Kasumi-1 (cell line): ENCODE results near the gene COL13A1.

Source experiments
- DNase-seq, 2 experiments: peaks; one replicate each; lab custom pipeline; 2025; lab: John Stamatoyannopoulos, UW

Gene COL13A1

GRCh38 chr10:69845574-69846292, 44.0 kb downstream of the COL13A1 start:
- DNase-seq = no peak

GRCh38 chr10:69846293-69846921, 44.7 kb downstream of the COL13A1 start:
- no peak for DNase-seq

- DNase-seq = no peak
Measured at GRCh38 chr10:69847458-69847857, 45.8 kb downstream of the COL13A1 start.

- no peak for DNase-seq
Measured at GRCh38 chr10:69847883-69848282, 46.2 kb downstream of the COL13A1 start.

- no peak for DNase-seq
Measured at GRCh38 chr10:69848454-69848853, 46.7 kb downstream of the COL13A1 start.

GRCh38 chr10:69849825-69850224, 48.1 kb downstream of the COL13A1 start:
- no peak for DNase-seq

- DNase-seq = no peak
Measured at GRCh38 chr10:69850440-69850839, 48.7 kb downstream of the COL13A1 start.

- no peak for DNase-seq
Measured at GRCh38 chr10:69851306-69851705, 49.6 kb downstream of the COL13A1 start.

- DNase-seq = no peak
Measured at GRCh38 chr10:69853064-69853463, 51.4 kb downstream of the COL13A1 start.

- DNase-seq = no peak
Measured at GRCh38 chr10:69854511-69855345, 53.0 kb downstream of the COL13A1 start.

- no peak for DNase-seq
Measured at GRCh38 chr10:69855346-69856111, 53.8 kb downstream of the COL13A1 start.

GRCh38 chr10:69856601-69857166, 55.0 kb downstream of the COL13A1 start:
- no peak for DNase-seq

GRCh38 chr10:69858201-69858600, 56.5 kb downstream of the COL13A1 start:
- no peak for DNase-seq

- DNase-seq = no peak
Measured at GRCh38 chr10:69860271-69860670, 58.6 kb downstream of the COL13A1 start.

GRCh38 chr10:69861251-69862240, 59.8 kb downstream of the COL13A1 start:
- DNase-seq = peak in 1 of 2 experiments; percentile 3

- no peak for DNase-seq
Measured at GRCh38 chr10:69862882-69863530, 61.3 kb downstream of the COL13A1 start.

GRCh38 chr10:69863580-69863979, 61.9 kb downstream of the COL13A1 start:
- DNase-seq = no peak

- DNase-seq = no peak
Measured at GRCh38 chr10:69864321-69864720, 62.6 kb downstream of the COL13A1 start.

GRCh38 chr10:69865450-69865849, 63.7 kb downstream of the COL13A1 start:
- no peak for DNase-seq

GRCh38 chr10:69866246-69866687, 64.6 kb downstream of the COL13A1 start:
- no peak for DNase-seq
